HG03064 (cell line): Measurements from ENCODE around the gene C5orf15.

Experiments used
- ATAC-seq: cut with Tn5 transposase; IDR thresholded peaks from one replicate; pipeline ENCODE4 v1.9.1; 2021; ENCODE audit warnings: low read depth; ENCODE audit not compliant: unreplicated experiment

The C5orf15 gene

DNA sequence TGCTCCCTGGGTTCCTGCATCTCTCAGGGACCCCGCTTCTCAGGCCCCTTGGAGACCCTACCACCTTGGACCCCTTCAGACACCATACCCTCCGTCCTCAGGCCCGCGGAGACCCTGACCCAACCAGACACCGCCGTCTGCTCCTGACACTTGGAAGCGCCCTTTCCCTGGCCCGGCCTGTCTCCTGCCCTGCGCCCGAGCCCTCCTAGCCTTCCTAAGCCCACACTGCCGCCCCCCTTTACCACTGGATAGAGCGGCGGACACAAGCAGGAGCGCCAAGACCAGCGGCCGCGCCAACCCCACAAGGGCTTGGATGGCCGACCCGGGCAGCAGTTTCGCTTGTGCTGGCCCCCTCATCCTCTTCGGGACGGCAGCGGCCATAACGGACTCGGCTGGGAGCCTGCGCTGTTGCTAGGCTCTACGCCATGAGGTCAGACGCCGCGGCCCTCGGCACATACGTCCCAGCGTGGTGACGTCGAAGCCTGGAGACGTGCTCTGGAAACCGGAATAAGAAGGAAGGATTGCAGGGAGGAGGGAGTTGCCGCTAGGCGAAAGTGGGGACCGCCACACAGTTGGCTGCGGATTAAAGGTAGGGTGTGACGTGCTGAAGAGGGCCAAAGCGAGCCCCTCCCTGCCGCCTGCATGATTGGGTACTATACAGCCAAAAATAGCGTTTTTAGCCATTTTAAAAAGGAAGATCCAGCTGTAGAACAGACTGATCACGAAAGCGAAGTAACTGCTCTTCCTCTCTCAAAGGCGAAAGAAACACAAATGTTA is at the start of gene C5orf15:
Gene C5orf15, minus strand, starts transcription at position 422 of the 777 bp plus-strand sequence. Its CDS starts 41 bp downstream, at position 381.
- ATAC-seq = peak; percentile 94

DNA sequence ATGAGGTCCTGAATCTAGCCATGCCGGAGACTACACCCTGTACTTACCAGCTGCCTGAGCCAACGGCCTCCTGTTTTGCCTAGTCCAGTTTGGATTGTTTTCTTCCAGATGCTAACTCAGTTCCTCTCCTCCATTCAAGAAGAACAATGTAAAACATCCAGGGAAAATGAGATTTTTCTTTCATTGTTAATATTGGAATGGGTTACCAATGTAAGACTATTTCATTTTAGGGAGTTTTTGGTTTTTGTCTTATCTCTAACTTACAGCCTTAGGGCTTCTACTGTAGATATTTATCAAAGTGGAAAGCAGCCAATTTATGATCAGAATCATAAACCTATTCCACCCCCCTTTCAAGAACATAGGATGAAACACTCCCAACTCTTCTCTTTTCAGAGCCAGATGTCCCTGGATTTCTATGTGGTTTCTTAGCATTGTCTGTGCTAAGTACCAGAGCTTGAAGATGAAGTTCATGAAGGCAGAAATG is 39.9 kb upstream of the C5orf15 start:
- no peak for ATAC-seq

DNA sequence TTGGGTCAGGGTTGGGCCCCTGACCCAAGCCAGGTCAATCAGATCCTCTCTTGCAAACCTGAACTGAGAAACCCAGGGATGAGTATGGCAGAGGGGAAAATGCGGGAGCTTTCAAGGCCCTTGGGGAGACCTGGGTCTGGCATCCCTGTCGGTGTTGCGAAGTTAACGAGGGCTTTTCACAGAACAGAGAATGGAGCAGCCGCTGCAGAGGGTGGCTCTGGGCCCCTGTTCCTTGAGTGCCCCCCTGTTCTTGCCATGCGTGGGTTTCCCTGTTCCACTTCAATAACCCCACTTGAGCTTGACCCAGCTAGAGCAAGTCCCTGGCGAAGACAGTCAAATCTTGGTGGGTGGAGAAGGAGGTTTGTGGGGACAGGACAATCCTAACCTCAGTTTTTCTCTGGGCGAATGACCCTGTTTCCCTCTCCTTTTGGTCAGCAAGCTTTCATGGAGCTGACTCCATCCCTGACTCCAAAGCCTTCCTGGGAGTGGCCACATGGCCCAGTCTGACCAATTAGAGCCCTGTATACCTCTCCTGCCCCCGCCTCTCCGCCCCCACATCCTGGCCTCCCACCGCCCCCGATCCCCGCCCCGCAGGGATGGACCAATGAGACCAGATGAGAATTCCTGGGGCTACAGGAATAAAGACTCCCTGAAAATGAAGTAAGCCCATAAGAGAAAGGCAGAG is 39.3 kb upstream of the C5orf15 start:
- no peak for ATAC-seq

DNA sequence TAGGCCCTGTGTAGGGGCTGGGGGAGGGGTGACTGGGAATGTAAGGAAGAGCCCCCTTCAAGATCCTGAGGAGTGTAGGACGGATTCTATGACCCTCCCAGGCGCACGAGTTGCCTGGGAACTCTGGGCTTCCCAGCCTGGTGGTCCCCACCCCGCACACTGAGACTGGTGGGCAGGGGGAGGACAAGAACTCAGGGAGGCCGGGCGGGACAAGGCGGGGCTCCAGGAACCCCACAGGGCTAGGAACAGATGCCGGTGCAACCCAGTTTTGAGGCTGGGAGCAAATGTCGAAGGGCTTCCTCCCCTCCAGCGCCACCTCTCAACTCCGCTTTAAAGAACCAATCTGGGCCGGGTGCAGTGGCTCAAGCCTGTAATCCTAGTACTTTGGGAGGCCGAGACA is 37.7 kb upstream of the C5orf15 start:
- ATAC-seq = no peak

DNA sequence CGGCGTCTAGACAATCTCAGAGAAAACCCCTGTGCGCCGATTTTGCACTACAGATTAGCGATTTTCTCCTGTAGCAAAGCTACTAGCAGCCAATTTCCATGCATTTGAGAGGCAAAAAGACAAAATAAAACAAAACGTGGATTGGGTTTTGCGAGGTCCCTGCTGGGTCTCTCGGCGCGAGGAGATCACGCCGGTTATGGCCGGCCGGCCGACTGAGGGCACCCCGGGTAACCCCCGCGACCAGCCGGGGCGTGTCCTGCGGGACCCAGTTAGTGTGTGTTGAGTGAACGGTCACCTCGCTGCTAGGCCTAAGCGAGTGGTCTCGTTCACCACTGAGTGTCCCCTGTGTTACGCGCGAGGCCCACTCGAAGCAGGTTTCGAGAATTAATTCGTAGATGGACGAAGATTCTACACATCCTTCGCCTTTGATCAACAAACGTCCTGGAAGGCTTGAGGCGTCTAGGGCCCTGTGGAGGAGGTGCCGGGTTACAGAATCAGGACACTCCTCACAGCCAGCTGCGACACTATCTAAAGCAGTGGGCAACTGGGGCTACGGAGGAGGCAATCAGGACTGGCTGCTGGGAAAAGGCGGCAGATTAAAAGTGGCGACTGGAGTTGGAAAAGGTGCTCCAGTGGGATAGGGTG is 37.1 kb upstream of the C5orf15 start:
- no peak for ATAC-seq

DNA sequence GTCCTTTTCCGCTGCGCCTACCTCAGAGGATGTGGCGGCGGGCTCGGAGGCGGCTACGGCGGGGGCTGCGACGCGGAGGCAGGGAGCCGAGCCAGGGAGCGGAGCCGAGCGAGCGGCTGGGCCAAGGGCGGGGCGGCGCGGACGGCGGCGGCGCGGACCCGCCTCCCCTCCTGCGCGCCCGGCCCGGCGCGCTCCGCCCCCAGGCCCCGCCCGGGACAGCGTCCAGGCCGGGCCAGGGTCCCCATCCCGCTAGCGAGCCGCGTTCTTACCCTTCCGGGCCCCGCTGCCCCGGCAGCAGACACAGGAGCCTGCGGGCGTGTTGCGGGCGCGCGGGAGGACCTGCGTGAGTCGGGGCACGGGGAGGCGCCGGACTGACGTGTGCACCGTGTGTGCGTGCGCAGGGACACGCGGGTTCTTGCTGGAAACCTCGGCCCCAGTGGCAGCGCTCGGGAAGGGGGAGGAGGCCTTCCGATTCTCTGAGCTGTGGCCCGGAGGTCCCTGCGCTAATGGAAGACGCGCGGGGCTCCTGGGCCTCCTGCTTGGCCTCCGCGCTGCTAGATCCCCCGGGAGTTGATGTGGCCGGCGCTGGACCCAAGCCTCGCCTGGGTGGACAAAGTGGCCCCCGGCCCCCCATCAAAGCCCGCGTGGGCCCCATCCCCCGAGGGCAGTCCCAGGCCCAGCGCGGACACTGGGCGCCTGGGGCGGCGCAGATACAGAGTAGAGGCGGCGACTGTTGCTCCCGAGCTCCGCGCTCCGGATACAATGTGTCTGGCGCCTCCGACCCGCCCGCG is 36.4 kb upstream of the C5orf15 start, which contains the start of gene VDAC1:
Gene VDAC1, minus strand, starts transcription at position 350 of the 791 bp plus-strand sequence. CDS start 11,963 bp downstream, outside the sequence.
- peak; percentile 70 for ATAC-seq

DNA sequence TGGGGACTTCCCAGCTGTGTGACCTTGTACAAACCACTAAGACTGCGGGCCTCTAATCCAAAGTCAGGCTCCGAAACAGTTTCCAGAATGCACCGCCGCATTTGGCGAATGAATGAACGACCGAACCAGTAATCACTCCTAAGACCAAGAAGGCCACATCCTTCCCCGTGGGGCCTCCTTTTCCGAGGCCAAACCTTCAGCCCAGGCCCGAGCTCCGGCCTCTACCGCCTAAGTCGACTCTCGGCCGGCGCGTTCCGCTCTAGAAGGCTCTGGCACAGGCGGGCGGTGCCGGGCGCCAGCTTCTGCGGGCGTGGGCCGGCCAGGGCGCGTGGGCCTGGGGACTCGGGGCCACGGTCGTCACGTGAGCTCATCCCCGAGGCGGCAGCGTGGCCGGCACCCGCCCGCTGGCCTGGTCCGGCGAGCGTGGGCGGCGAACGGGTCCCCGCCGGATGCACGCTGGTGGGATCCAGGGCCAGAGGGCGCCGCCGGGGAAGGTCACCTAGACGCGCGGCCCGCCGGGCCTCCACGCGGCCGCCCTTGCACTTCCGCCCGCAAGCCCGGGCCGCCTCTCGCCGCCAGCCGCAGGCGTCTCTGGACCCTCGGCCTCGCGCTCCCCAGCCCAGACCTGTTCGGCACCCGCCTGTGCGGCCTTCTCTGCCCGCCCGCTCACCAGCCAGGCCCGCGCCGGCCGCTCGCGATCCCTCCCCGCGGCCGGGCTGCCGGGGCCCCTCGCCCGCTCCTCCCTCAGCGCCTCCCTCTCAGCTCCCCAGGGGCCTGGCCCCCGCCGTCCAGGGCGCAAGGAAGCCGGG is 35.6 kb upstream of the C5orf15 start:
- ATAC-seq = peak; percentile 35

DNA sequence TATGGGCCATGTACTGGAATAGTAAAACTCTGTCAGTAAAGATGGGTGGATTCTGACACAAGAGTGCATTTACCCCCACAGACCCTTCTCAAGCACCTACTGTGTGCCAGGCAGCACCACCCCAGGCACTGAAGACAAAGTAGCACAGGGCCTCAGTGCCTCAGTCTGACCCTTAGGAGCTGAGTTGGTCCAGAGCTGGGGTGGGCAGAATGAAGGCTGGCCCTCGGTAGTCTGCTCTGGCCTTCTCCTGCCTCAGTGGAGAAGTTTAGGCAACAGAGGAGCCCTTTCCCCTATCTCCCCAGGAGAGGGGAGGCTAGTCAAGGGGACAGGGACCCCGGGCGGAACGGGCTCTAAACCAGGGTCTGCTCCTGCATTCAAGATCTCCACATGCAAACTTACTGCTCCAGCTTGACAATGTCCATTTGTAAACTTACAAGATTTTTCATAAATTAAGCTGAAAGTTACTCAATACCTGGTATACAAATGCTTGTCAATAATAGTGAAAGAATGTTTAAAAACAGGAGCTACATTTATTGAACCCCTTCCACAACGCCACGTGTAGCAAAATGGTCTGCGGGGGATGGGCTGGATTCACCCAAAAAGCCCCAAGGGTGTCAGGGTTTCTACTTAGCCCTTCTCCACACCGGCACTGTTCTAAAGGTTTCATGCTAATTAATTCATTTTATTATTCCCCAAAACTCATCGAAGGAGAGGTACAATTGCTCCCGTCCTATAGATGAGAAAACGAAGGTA is 34.8 kb upstream of the C5orf15 start:
- ATAC-seq = no peak

DNA sequence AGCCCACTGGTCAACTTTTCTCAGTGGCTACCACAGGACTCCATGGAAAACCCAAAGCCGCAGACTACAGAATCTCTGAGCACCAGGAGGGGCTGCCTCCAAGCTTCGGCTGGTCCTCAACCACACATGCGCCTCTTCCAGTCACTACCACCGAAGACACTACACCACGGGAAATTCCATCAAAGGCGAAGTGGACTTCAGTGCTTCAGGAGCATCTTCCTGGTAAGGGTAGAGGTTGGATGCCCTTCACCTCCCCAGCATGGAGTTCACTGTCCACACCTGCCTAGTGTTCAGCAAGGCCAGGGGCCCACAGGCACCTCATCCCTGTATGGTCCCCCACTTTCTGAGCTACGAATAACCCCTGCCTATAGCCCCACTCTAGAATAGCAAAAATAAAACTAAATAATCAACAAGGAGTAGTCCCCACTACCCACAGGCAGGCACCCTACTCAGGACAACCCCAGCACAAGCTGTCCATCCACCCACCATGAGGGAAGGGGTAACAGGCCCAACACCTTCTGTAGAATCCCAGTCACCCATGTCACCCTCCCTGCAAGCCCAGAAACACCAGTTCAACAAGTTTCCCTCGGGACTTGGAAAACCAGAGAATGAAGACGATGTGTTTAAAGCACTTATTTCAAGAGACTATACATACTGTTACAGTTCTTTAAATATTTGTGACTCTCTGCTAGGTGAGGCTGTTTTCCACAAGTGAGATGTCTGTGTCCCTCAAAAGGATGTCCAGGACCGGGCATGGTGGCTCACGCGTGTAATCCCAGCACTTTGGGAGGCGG is 33.7 kb upstream of the C5orf15 start:
- ATAC-seq = no peak

DNA sequence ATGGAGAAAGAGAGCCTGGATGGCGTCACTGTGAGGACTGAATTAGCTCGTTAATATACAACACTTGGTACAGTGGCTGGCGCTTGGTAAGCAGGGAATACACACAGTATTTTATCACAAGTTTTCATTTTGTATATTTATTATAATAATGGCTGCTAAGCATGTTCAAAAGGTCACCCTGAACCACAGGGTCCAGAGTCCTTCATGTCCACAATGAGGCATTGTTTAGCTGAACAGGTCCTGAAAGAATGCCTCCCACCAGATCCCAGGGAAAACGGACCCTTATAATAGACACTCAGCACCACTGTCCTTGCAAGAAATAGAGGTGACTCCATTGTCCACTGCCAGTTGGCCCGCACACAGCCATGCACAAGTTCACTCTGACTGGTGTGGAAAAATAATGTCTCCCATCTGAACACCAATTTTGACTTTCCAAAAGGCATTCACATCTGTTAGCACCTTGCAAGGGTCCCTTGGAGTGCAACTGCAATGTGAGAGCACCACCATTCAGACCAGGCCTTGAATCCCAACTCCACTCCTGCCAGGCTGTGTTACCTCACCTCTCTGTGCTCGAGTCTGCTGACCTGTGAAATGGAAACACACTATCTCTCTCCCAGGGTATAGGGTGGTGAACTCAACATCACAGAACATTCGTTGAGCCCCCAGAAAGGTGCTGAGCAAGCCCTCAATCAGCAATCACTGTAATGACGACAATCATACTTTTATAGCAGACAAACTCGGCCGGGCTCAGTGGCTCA is 32.5 kb upstream of the C5orf15 start:
- no peak for ATAC-seq

DNA sequence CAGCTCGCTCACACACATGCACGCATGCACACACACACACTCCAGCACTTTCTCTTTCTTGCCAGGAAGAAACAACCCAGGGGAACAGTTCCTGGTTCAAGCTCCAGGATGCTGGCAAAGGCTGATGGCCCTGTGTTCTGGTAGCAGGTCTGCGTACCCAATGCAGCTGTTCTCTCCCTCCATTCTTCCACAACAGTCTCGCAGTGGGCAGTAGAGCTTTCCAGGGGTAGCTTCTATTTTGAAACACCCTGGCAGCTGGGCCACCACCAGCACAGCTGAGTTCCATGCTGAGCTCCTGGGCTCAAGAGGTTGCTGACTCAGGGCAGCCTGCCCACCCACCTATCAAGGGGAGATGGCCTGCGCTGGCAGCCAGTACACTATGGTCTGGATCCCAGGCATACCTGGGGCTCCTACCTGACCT is 31.7 kb upstream of the C5orf15 start:
- ATAC-seq = no peak

DNA sequence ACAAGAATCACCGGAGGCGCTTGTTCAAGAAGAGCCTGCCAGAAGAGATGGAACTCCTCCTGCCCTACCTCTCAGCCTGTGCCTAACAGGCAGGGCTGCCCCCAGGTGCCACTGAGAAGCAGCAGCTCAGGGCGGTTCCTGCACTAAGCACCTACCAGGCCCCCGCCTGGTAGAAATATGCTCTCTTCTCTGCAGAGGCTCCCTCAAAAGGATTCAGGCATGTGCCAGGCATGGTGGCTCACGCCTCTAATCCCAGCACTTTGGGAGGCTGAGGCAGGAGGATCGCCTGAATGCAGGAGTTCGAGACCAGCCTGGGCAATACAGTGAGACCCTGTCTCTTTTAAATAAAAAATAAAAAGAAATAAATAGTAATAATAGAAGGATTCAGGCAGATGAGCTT is 30.4 kb upstream of the C5orf15 start:
- ATAC-seq = no peak

DNA sequence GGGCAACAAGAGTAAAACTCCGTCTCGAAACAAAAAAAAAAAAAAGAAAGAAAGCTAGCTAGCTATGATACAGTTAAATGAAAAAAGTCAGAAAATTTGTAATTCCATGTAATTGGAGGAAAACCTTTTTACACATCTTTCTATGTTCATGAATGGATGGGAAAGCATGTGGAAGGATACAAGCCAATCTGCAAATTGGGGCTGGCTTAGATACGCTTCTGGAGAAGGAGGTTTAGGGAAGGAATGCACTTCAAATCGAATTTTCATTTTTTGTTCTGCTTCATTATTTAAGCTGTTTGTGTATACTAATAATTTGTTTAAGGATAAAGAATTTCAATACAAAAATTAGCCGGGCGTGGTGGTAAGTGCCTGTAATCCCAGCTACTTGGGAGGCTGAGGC is 29.6 kb upstream of the C5orf15 start:
- no peak for ATAC-seq

DNA sequence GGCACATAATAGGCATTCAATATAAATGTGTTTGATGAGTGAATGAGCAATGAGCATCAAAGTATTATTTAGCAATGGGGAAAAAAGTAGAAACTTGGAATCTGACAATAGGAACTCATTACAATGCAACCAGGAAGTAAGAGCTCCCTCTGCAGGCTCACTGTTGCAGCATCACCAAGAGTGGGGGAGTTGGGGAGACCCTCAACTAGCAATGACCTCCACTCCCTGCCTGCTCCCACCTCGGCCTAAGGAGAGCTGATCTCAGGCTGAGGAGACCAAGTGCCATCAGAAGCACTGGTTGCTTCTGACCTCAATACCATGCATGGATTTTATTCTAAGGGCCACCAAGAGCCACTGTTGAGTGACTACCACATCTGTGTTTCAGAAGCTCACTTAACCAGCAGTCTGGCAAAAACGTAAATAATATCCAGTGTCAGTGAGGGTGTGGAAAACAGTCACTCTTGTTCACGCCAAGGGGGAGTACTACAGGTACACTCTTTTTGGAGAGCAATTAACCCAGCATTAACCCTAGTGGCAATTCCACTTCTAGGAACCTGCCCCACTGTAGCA is 28.3 kb upstream of the C5orf15 start:
- ATAC-seq = no peak

DNA sequence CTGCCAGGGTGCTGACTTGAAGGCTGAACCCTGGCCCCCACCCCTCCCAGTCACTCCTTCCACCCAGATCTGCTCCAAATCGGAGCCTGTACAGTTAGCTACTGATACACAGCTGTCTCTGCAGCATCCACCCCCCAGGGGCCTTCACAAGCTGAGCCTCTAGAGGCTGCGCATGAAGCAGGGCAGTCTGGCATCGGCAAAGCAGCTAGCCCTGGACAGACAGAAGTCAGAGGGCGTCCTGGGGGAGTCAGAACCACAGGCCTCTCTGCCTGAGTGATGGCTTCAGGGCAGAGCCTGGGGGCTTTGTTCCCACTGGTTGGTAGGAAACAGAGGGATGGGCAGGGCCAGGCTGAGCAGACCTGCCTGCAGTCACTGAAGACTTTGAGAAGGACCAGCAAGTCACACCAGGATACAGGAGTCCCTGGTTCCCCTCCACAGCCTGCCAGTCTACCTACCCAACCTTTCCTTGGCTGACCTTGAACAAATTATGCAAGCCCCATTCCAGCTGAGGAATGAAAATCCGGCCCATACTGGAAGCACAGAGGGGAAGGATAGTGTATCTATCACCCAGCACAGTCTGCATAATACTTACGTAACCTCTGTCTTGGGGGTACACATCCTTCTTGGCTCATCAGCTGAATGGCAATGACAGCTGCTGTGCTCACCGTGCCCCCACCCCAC is 27.6 kb upstream of the C5orf15 start:
- no peak for ATAC-seq

DNA sequence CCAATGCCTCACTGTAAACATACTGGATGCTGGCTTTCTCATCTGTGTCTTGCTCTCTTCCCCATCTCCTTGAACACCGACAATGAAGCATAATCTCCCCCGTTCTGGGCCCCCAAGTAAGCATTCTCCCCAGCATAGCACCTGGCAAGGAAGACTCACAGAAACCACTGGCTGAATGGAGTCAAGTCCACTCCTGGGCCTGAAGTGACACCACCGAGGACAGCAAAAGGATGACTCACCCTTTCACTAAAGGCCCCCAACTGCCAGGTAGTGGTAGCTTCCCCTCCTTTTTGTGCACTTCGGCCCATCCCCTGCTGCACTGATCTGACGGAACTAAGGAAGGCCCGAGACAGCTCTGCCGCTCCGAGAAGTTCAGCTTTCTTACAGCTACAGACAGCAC is 26.9 kb upstream of the C5orf15 start:
- no peak for ATAC-seq

DNA sequence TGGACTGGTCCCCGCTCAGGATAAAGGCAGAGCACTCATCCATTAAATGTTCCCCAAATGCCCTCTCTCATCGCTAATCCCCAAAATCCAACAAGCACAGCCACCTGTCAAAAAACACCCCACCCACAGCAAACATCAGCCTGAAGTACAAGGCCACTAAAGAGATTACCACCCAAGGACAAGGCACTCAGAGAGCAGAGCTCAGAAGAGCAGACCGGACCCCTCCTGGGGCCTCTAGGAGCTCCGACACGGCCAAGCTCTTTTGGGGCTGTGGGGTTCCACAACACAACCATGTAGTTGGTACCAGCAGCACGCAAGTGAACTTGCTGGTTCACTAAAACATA is 26.5 kb upstream of the C5orf15 start:
- no peak for ATAC-seq
